HepG2 (cell line): ENCODE data around the gene THOP1. TPM values are rescaled to one million over a fixed set of nuclear protein-coding genes. Genes with fewer than 3 reads are reported as not detected.

Experiments used
- ARNT2 ChIP-seq: sonication (generic); formaldehyde crosslinking; IDR thresholded peaks from 2 replicates; pipeline ENCODE4 v1.8.0; 2022; ENCODE audit warnings: mild to moderate bottlenecking, low read depth, missing genetic modification reagents, moderate library complexity
- ISX ChIP-seq: sonication (generic); formaldehyde crosslinking; conservative IDR thresholded peaks from 2 replicates; pipeline ENCODE4 v1.5.0; 2020; ENCODE audit warnings: missing genetic modification reagents
- POLR2AphosphoS5 ChIP-seq: IDR thresholded peaks from 2 replicates; pipeline ENCODE4 v1.6.1; 2012; ENCODE audit warnings: low read depth, low read length
- SIX4 ChIP-seq: sonication (generic); formaldehyde crosslinking; IDR thresholded peaks from 2 replicates; pipeline ENCODE4 v1.4.0; 2020; ENCODE audit warnings: missing genetic modification reagents
- XBP1 ChIP-seq: sonication (generic); formaldehyde crosslinking; IDR thresholded peaks from 2 replicates; pipeline ENCODE4 v1.5.0; 2020; ENCODE audit warnings: missing genetic modification reagents
- ZMYM2 ChIP-seq: sonication (generic); formaldehyde crosslinking; IDR thresholded peaks from 2 replicates; pipeline ENCODE4 v1.8.0; 2022; ENCODE audit warnings: mild to moderate bottlenecking, missing genetic modification reagents
- ZNF530 ChIP-seq: sonication (generic); formaldehyde crosslinking; IDR thresholded peaks from 2 replicates; pipeline ENCODE4 v1.5.0; 2020; ENCODE audit warnings: low read depth, mild to moderate bottlenecking, missing genetic modification reagents
- ZNF768 ChIP-seq: sonication (generic); formaldehyde crosslinking; IDR thresholded peaks from 2 replicates; pipeline ENCODE4 v1.4.0; 2020; ENCODE audit warnings: missing genetic modification reagents
- polyA plus RNA-seq, 8 experiments: library from polyadenylated mRNA; depleted of rRNA in 3 of 8; stranded (reverse) in 7 of 8; unstranded in 1 of 8; fragments of >200 nt; fragmentation: Illumina TruSeq in 4 of 8; extraction: Trizol in 4 of 8; gene quantifications; 2 replicates each; pipeline versions ENCODE4 v1.2.1 to v1.2.3, GENCODE V29; 2011 to 2016; ENCODE audit warnings: low read depth in 4 of 8, missing spikeins in 1 of 8, mixed read lengths in 1 of 8; ENCODE audit not compliant: insufficient read depth in 1 of 8
- total RNA-seq, 5 experiments: library from RNA; depleted of rRNA; stranded (reverse); fragments of >200 nt; fragmentation: Illumina TruSeq; extraction: Trizol; gene quantifications; 2 replicates each; pipeline ENCODE4 v1.2.3, GENCODE V29; 2016; ENCODE audit warnings: low read depth in 1 of 5
- TF ChIP-seq, protein P1 (sequence below): sonication (generic); formaldehyde crosslinking; IDR thresholded peaks from 2 replicates; pipeline ENCODE4 v1.4.0; 2020; ENCODE audit warnings: mild to moderate bottlenecking, missing genetic modification reagents
- TF ChIP-seq, protein P2 (sequence below): sonication (generic); formaldehyde crosslinking; IDR thresholded peaks from 2 replicates; pipeline ENCODE4 v1.4.0; 2020; ENCODE audit warnings: missing genetic modification reagents
- TF ChIP-seq, protein P3 (sequence below): sonication (generic); formaldehyde crosslinking; IDR thresholded peaks from 2 replicates; pipeline ENCODE4 v1.8.0; 2022; ENCODE audit warnings: missing genetic modification reagents, mild to moderate bottlenecking, borderline replicate concordance
- TF ChIP-seq, protein P4 (sequence below): sonication (generic); formaldehyde crosslinking; IDR thresholded peaks from 2 replicates; pipeline ENCODE4 v1.8.1; 2023; ENCODE audit warnings: missing genetic modification reagents, mild to moderate bottlenecking, borderline replicate concordance
- TF ChIP-seq, protein P5 (sequence below): sonication (generic); formaldehyde crosslinking; IDR thresholded peaks from 2 replicates; pipeline ENCODE4 v1.5.0; 2020; ENCODE audit warnings: missing genetic modification reagents
- TF ChIP-seq, protein P6 (sequence below): sonication (generic); formaldehyde crosslinking; IDR thresholded peaks from 2 replicates; pipeline ENCODE4 v1.5.0; 2020; ENCODE audit warnings: mild to moderate bottlenecking, missing genetic modification reagents

Gene THOP1
- total and polyA plus RNA-seq, 2 of the 13 experiments (the other 11 are each of a cell fraction or from before 2014, with no cell fraction given): 74.4 to 116 TPM

DNA sequence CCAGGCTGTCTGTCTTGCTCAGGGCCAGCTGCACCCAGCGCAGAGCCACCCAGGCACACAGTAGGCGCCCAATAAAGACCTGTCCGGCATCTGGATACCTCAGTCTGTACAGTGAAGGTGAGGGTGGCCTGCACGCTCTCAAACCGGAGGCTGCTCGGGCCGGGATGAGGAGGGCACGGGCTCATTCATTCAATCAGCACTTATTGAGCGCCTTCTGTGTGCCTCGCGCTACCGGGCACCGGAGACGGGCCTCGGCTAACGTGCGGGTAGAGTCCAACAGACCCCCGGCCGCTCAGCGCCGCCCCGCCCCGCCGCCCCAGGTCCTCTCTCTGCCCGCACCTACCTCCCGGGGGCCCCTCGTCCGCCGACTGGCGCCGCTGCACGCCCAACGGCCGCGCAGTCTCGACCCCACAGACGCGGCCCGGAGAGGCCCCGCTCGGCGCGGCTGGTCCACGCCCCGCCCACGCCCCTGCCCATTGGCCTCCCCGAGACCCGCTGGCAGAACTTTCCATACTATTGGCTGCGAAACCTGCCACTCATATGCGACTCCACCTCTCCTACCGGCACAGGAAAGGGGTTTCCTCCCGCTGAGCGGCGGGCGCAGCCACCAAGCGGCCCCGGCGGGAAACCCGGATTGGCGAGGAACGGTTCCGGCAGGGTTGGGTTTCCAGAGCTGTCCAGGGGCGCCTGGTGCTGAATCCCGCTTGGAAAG lies 45.5 kb upstream of the THOP1 start, which contains the start of gene SLC39A3 (continued):
- TF ChIP-seq, protein P1, sequence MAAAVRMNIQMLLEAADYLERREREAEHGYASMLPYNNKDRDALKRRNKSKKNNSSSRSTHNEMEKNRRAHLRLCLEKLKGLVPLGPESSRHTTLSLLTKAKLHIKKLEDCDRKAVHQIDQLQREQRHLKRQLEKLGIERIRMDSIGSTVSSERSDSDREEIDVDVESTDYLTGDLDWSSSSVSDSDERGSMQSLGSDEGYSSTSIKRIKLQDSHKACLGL (CRISPR knock-in tag): peak; percentile 96
- TF ChIP-seq, protein P2, sequence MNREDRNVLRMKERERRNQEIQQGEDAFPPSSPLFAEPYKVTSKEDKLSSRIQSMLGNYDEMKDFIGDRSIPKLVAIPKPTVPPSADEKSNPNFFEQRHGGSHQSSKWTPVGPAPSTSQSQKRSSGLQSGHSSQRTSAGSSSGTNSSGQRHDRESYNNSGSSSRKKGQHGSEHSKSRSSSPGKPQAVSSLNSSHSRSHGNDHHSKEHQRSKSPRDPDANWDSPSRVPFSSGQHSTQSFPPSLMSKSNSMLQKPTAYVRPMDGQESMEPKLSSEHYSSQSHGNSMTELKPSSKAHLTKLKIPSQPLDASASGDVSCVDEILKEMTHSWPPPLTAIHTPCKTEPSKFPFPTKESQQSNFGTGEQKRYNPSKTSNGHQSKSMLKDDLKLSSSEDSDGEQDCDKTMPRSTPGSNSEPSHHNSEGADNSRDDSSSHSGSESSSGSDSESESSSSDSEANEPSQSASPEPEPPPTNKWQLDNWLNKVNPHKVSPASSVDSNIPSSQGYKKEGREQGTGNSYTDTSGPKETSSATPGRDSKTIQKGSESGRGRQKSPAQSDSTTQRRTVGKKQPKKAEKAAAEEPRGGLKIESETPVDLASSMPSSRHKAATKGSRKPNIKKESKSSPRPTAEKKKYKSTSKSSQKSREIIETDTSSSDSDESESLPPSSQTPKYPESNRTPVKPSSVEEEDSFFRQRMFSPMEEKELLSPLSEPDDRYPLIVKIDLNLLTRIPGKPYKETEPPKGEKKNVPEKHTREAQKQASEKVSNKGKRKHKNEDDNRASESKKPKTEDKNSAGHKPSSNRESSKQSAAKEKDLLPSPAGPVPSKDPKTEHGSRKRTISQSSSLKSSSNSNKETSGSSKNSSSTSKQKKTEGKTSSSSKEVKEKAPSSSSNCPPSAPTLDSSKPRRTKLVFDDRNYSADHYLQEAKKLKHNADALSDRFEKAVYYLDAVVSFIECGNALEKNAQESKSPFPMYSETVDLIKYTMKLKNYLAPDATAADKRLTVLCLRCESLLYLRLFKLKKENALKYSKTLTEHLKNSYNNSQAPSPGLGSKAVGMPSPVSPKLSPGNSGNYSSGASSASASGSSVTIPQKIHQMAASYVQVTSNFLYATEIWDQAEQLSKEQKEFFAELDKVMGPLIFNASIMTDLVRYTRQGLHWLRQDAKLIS (CRISPR knock-in tag): peak; percentile 86; the same call in 1 of the 2 replicates
- peak; percentile 83; the same call in 1 of the 2 replicates for TF ChIP-seq ZNF530 (CRISPR knock-in tag)
- TF ChIP-seq, protein P3, sequence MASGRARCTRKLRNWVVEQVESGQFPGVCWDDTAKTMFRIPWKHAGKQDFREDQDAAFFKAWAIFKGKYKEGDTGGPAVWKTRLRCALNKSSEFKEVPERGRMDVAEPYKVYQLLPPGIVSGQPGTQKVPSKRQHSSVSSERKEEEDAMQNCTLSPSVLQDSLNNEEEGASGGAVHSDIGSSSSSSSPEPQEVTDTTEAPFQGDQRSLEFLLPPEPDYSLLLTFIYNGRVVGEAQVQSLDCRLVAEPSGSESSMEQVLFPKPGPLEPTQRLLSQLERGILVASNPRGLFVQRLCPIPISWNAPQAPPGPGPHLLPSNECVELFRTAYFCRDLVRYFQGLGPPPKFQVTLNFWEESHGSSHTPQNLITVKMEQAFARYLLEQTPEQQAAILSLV (CRISPR knock-in tag): peak; percentile 98
- TF ChIP-seq ISX (CRISPR knock-in tag): peak; percentile 64; the same call in 1 of the 2 replicates
- TF ChIP-seq XBP1 (CRISPR knock-in tag): peak; percentile 90; the same call in 1 of the 2 replicates
- TF ChIP-seq, protein P4, sequence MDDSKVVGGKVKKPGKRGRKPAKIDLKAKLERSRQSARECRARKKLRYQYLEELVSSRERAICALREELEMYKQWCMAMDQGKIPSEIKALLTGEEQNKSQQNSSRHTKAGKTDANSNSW (CRISPR knock-in tag): peak; percentile 67
- TF ChIP-seq SIX4: peak; percentile 91
- no peak for TF ChIP-seq POLR2AphosphoS5
- TF ChIP-seq, protein P5, sequence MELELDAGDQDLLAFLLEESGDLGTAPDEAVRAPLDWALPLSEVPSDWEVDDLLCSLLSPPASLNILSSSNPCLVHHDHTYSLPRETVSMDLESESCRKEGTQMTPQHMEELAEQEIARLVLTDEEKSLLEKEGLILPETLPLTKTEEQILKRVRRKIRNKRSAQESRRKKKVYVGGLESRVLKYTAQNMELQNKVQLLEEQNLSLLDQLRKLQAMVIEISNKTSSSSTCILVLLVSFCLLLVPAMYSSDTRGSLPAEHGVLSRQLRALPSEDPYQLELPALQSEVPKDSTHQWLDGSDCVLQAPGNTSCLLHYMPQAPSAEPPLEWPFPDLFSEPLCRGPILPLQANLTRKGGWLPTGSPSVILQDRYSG (CRISPR knock-in tag): peak; percentile 93; the same call in 1 of the 2 replicates
- TF ChIP-seq, protein P6, sequence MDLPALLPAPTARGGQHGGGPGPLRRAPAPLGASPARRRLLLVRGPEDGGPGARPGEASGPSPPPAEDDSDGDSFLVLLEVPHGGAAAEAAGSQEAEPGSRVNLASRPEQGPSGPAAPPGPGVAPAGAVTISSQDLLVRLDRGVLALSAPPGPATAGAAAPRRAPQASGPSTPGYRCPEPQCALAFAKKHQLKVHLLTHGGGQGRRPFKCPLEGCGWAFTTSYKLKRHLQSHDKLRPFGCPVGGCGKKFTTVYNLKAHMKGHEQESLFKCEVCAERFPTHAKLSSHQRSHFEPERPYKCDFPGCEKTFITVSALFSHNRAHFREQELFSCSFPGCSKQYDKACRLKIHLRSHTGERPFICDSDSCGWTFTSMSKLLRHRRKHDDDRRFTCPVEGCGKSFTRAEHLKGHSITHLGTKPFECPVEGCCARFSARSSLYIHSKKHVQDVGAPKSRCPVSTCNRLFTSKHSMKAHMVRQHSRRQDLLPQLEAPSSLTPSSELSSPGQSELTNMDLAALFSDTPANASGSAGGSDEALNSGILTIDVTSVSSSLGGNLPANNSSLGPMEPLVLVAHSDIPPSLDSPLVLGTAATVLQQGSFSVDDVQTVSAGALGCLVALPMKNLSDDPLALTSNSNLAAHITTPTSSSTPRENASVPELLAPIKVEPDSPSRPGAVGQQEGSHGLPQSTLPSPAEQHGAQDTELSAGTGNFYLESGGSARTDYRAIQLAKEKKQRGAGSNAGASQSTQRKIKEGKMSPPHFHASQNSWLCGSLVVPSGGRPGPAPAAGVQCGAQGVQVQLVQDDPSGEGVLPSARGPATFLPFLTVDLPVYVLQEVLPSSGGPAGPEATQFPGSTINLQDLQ (CRISPR knock-in tag): peak; percentile 95
- peak; percentile 89; the same call in 1 of the 2 replicates for TF ChIP-seq ZNF768 (CRISPR knock-in tag)
- TF ChIP-seq ZMYM2 (CRISPR knock-in tag): no peak
- TF ChIP-seq ARNT2 (CRISPR knock-in tag): peak; percentile 97
